Activated B cell treated with CpG ODN at 0.5 μM for 24 hours (primary cell): Measurements from ENCODE around the gene CEP78. TPM values are rescaled to one million over a fixed set of nuclear protein-coding genes. Genes with fewer than 3 reads are reported as not detected.

Source experiments
- ATAC-seq: fragments of 200-7000 bp; cut with Tn5 transposase; one replicate; pipeline ENCODE4 v1.10.0; 2021; ENCODE audit warnings: low read depth, mild to moderate bottlenecking, moderate library complexity
- CTCF ChIA-PET: fragments of 350-600 bp; sonication (Branson Sonifier 250); formaldehyde crosslinking; loops from one replicate; lab custom pipeline; 2021; ENCODE audit warnings: antibody characterized with exemption; lab: Charles Lee
- POLR2A ChIA-PET: fragments of 350-600 bp; sonication (Branson Sonifier 250); formaldehyde crosslinking; loops from one replicate; lab custom pipeline; 2021; ENCODE audit warnings: antibody characterized with exemption; lab: Charles Lee
- DNase-seq: peaks from one replicate; pipeline ENCODE4 v3.0.0; 2022
- H3K27ac Mint-ChIP-seq: one replicate; pipeline ENCODE4 v1.8.0; 2020; ENCODE audit warnings: mixed read lengths
- H3K27me3 Mint-ChIP-seq: one replicate; pipeline ENCODE4 v1.8.0; 2021; ENCODE audit warnings: mixed read lengths
- H3K36me3 Mint-ChIP-seq: one replicate; pipeline ENCODE4 v1.8.0; 2021; ENCODE audit warnings: low read depth, mixed read lengths
- H3K4me1 Mint-ChIP-seq: one replicate; pipeline ENCODE4 v1.8.0; 2021; ENCODE audit warnings: mixed read lengths
- H3K4me3 Mint-ChIP-seq: one replicate; pipeline ENCODE4 v1.8.0; 2020; ENCODE audit warnings: mild to moderate bottlenecking, mixed read lengths
- H3K9me3 Mint-ChIP-seq: one replicate; pipeline ENCODE4 v1.8.0; 2020; ENCODE audit warnings: mixed read lengths
- CTCF ChIP-seq: fragments of 200-600 bp; IDR thresholded peaks from one replicate; pipeline ENCODE4 v1.8.0; 2022; ENCODE audit warnings: antibody characterized with exemption, mild to moderate bottlenecking
- intact Hi-C: fragments of 100-400 bp; cut with micrococcal nuclease; formaldehyde crosslinking; loops from one replicate; pipeline ENCODE4 v1.15.1; 2024
- total RNA-seq: library from RNA; stranded (reverse); gene quantifications from 2 replicates; pipeline ENCODE4 v1.2.3, GENCODE V29; 2022

The CEP78 gene
- total RNA-seq, 1 donor from 2014 or later = 18.1 TPM

DNA sequence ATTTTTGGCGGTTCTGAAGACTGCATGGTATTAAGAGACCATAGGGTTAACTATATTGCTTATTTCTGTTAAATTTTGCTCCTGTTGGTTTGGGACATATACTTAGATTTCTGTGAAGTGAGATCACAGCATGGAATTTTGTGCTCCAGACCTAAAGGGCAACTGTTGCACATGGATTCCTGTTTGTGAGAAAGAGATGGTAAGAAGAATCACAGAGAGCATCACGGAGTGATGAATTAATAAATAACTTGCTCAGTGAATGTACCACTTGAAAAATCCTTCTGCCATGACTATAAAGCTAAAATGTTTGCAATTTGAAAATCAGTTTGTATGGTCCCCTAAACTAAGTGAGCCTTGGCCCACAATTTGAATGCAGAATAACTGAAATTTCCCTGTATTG lies 65.6 kb downstream of the CEP78 start:
- peaks cover 7% of the 10 kb centered on the region for H3K27me3 Mint-ChIP-seq
- intact Hi-C loops = no loop called here
- H3K9me3 Mint-ChIP-seq = no peaks in the 10 kb centered on the region
- peaks cover 54% of the 10 kb centered on the region for H3K36me3 Mint-ChIP-seq
- H3K4me3 Mint-ChIP-seq = no peak overlapping the region
- ATAC-seq = no peak
- ChIA-PET POLR2A (no interaction called here), CTCF (no interaction called here)
- no peak for DNase-seq
- TF ChIP-seq CTCF = no peak
- peaks cover 16% of the 10 kb centered on the region for H3K4me1 Mint-ChIP-seq
- H3K27ac Mint-ChIP-seq = no peak overlapping the region

GRCh38 chr9:78303377-78304062 lies 67.6 kb downstream of the CEP78 start:
- no peak for TF ChIP-seq CTCF
- ChIA-PET POLR2A (no interaction called here), CTCF (no interaction called here)
- H3K27me3 Mint-ChIP-seq = peaks cover 4% of the 10 kb centered on the region
- intact Hi-C loops = no loop called here
- H3K36me3 Mint-ChIP-seq = peaks cover 69% of the 10 kb centered on the region
- H3K27ac Mint-ChIP-seq = no peak overlapping the region
- no peak for DNase-seq
- H3K4me3 Mint-ChIP-seq = no peak overlapping the region
- peaks cover 2% of the 10 kb centered on the region for H3K4me1 Mint-ChIP-seq
- no peak for ATAC-seq
- H3K9me3 Mint-ChIP-seq = no peaks in the 10 kb centered on the region

DNA sequence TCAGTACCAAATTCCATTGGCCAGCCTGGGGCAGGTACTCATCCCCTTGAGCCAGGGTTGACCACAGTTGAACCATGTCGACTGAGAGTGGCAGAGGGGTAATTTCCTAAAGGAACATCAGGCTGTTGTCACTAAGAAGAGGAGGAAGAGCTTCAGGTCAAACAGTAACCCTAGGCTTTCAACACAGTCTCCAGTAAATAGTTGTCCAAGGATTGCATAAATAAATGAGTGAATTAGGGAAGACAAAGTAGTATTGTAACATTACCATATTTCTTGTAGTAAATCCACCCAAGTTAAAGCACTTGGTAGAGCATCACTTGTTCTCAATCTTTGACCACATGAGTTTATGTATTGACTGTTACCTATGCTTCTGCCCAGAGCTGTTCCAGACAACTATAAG lies 68.5 kb downstream of the CEP78 start:
- H3K4me1 Mint-ChIP-seq = no peaks in the 10 kb centered on the region
- ATAC-seq = no peak
- CTCF ChIA-PET = no interaction called here
- POLR2A ChIA-PET = no interaction called here
- peaks cover 4% of the 10 kb centered on the region for H3K27me3 Mint-ChIP-seq
- H3K9me3 Mint-ChIP-seq = no peaks in the 10 kb centered on the region
- intact Hi-C loops = no loop called here
- H3K27ac Mint-ChIP-seq = no peak overlapping the region
- no peak overlapping the region for H3K4me3 Mint-ChIP-seq
- H3K36me3 Mint-ChIP-seq = peaks cover 71% of the 10 kb centered on the region
- DNase-seq = no peak
- TF ChIP-seq CTCF = no peak

DNA sequence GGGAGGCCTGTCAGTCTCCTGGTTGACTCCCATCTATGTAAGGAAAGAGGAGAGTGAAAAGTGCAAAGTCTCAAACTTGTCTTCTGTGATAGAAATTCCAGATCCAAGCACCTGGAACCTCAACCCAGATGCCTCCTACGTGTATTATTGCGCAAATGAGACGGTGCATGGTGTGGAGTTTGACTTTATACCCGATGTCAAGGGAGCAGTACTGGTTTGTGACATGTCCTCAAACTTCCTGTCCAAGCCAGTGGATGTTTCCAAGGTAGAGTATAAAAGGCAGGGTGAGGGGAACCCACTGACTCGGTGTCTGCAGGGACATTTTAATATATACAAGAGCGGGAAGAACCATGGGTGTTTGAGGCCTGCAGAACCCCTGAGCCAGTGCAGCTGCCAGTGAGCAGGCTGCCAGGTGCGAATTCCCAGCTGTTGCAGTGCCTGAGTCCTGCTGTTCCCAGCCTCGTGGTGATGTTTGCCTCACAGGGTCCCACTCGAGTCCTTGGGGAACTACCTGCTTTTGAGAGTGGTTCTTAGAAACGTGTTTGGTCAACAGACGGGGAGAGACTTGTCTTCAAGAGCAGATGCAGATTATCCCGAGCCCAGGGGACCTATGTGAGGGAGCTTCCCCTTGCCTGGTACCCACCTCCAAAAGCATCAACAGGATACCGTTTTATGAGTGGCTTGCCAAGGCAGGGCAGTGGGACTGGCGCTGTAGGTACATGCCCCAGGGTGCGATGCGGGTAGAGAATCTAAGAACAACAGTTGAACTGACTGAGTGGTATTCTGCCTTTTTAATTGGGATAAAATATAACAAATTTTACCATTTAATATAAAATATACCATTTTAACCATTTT lies 70.6 kb downstream of the CEP78 start:
- no peak overlapping the region for H3K4me3 Mint-ChIP-seq
- no peaks in the 10 kb centered on the region for H3K27me3 Mint-ChIP-seq
- ChIA-PET POLR2A (no interaction called here), CTCF (no interaction called here)
- no peak overlapping the region for H3K27ac Mint-ChIP-seq
- intact Hi-C loops = no loop called here
- H3K36me3 Mint-ChIP-seq = peaks cover 76% of the 10 kb centered on the region
- no peak for TF ChIP-seq CTCF
- ATAC-seq (no peak), DNase-seq (no peak)
- no peaks in the 10 kb centered on the region for H3K4me1 Mint-ChIP-seq
- H3K9me3 Mint-ChIP-seq = no peaks in the 10 kb centered on the region

- DNase-seq (no peak), ATAC-seq (no peak)
- peaks cover 72% of the 10 kb centered on the region for H3K36me3 Mint-ChIP-seq
- CTCF ChIA-PET = no interaction called here
- TF ChIP-seq CTCF = no peak
- H3K9me3 Mint-ChIP-seq = no peaks in the 10 kb centered on the region
- no peak overlapping the region for H3K4me3 Mint-ChIP-seq
- no peaks in the 10 kb centered on the region for H3K4me1 Mint-ChIP-seq
- intact Hi-C loops = no loop called here
- POLR2A ChIA-PET = no interaction called here
- H3K27me3 Mint-ChIP-seq = no peaks in the 10 kb centered on the region
- no peak overlapping the region for H3K27ac Mint-ChIP-seq
These were observed 71.5 kb downstream of the CEP78 start for GRCh38 chr9:78307360-78307759.
